GM21423 (cell line): ENCODE results near the gene ANKRD33.

Experiments
- ATAC-seq: cut with Tn5 transposase; IDR thresholded peaks from one replicate; pipeline ENCODE4 v1.9.1; 2021; ENCODE audit warnings: mild to moderate bottlenecking, moderate library complexity; ENCODE audit not compliant: unreplicated experiment

ANKRD33 gene

GRCh38 chr12:51860986-51861385 is 26.9 kb upstream of the ANKRD33 start:
- no peak for ATAC-seq

DNA sequence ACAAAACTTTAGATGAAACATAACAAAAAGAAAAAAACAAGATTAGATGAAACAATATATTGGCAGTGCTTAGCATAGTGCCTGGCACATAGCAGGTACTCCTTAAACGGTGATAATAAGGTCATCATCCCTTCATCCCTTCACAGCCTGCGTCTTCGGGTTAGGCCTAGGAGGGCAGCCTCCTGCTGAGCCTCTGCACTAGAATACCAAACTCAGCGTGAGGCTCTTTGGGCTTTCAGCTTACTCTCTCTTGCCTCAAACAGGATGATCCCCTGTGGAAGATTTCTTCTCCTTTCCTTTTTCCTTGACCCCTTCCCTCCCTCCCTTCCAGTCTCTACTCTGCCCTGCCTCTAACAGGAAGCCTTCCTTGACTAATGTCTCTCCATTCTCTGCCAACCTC is 25.0 kb upstream of the ANKRD33 start:
- ATAC-seq: no peak

DNA sequence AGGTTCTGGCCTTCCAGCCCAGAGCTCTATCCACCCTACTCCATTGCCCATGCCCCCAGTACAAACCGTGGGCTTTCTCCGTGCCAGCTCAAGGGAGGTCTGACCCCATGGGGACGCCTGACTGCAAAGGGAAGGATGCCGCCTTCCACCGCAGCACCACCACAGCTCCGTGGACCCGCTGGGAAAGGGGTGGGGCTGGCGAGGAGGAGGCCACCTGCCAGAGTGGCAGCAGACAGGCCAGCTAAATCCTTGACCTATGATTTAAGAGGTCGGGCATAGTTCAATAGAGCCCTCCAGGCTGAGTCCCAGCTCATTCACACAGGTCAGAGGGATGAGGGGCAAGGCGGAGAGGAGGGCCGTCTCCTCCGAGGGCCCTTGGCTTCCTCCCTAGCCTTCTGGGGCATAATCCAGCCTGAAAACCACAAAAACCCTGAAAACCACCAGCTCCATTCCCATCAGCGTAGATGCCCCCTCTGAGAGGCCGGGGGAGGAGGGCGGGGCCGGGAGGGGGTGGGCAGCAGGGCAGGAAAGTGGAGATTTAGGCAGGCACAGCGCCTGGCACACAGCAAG is 24.5 kb upstream of the ANKRD33 start:
- no peak for ATAC-seq

- no peak for ATAC-seq
Observed at GRCh38 chr12:51863933-51864832, 23.7 kb upstream of the ANKRD33 start.

DNA sequence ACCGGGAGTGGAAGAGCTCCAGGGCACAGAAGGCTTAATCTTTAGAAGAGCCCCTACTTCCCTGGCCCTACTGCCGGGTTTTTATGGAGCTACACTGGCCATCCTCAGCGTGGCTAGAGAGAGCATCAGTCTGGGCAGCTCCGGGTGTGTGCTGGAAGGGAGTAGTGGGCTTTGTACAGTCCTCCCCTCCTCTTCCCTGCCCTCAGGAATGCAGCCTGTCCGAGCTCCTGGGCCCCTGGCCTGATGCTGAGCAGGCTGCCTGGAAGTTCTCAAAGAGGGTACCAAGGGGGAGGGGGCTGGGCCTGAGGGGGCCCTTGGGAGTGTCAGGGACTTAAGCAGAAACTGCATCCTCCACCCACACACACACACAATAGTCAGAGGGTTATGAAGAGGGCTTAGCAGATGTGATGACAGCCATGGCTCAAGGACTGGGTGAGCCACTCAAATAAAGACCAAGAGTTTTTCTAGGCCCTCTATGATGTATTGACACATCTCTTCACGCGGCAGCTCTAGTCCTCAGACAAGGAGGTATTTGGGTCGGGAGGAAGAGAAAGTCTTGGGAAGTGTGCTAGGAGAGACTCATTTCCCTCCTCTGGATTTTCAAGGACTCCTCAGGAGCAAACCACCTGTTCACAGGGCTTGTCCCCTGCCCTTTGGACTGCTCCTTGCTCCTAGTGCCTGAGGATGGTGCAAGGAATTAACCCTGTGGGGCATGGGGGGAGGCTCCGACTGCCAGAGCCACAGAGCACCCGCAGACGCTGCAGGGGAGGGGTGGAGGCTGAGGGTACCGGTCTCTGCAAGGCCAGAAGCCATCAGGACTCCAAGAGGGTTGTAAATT is 22.9 kb upstream of the ANKRD33 start:
- ATAC-seq: no peak

DNA sequence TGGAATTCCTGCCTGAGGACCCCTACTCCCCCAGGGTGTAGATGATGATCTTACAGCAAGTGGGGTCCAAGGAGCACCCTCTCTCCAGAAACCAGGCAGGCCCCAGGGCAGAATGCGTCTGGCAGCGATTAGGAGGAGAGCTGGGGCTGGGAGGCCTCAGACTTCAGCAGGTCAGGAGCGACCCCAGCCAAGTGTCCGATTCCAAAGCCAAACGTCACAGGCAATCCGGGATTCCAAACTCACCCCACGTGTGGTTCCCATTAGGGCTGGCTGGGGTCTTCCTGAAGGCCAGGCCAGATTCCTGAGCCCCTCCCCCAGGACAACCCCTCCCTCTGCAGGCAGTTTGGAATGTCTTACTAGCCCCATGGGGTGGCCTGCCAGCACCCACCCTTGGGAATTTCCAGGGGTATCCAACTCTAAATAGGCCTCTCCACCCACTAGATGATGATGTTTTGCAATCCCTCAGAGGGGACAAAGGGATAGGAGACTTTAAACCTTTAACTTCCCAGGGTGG is 22.1 kb upstream of the ANKRD33 start:
- ATAC-seq: no peak

DNA sequence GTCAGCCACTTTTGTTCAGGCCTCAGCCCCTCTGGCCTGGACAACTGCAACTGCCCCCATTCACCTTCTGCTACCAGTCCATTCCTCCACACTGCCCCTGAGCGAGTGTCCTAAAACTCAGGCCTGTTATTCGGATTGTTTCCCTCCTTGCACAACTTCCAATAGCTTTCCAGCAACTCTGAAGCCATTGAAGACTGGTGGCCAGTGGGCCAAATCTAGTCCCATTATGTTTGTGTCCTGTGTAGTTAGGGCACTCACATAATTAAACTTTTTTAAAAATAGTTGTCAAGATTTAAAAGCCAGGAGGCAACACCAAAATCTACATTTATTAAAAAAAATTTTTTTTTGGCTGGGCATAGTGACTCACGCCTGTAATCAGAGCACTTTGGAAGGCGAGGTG is 21.6 kb upstream of the ANKRD33 start:
- ATAC-seq: no peak

DNA sequence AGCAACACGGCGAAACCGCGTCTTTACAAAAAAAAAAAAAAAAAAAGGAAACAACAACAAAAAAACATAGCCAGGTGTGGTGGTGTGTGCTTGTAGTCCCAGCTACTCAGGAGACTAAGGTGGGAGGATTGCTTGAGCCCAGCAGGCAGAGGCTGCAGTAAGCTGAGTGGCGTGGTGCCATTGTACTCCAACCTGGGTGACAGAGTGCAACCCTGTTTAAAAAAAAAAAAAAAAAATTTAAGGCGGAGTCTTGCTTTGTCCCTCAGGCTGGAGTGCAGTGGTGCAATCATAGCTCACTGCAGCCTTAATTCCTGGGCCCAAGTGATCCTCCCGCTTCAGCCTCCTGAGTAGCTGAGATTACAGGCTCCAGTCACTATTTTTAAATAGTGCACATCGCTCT is 21.1 kb upstream of the ANKRD33 start:
- ATAC-seq: no peak

DNA sequence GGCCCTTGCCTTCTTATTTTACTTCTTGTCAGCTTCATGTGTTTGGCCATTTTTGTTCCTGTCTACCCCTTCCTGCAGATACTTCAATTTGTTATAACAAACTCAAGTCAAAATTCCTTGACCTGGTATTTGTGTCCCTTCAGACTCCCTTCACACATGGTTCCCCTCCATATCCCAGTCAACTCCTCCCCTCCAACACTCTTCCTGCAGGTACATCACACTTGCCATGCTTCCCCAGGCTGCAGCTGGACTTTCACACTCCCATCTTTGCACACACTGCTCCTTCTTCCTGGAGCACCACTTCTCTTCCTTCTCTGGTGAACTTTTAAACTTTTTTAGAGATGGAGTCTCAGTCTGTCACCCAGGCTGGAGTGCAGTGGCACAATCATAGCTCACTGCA is 20.5 kb upstream of the ANKRD33 start:
- no peak for ATAC-seq

DNA sequence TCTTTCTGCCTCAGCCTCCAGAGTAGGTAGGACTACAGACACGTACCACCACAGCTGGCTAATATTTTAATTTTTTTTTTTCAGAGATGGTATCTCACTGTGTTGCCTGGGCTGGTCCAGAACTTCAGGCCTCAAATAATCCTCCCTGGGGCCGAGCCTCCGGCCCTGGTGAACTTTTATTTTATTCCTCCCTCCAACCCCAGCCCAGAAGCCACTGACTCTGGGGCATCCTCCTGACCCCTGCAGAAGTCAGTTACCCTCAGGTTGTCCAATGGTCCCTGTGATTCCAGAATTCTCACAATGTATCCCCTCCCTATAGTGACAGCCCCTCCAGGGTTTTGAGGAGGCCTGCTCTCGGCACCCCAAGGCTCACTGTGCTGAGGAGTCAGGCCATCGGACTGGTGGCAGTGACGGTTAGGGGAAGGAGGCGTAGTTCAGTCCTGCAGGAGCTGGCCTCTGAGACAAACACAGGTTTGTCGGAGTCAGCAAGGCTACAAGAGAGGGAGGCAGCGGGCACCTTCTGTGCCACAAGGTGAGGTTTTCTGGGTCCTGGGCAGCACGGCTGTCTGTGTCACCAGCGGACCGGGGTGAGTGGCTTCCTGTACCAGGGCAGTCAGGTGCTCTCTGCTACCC is 20.0 kb upstream of the ANKRD33 start:
- ATAC-seq: no peak

- ATAC-seq: no peak
Observed at GRCh38 chr12:51868821-51869495, 18.9 kb upstream of the ANKRD33 start.

DNA sequence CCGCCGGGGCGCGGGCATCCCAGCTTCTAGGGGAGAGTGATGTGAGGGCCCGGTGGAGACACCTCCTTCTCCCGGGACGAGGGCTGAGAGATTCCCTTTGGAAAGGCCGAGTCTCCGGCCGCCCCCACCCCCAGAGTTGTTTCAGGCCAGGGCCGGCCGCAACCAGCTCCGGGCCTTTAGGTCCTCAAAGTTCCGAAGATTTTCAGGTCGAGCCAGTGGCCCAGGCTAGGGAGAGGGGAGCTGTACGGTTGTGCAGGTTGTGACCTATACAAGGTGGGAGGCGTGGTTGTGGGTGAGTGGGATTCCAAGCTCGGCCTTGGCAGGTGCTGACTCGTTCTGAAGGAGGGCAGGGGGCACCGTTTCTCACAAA is 18.4 kb upstream of the ANKRD33 start:
- ATAC-seq: no peak

DNA sequence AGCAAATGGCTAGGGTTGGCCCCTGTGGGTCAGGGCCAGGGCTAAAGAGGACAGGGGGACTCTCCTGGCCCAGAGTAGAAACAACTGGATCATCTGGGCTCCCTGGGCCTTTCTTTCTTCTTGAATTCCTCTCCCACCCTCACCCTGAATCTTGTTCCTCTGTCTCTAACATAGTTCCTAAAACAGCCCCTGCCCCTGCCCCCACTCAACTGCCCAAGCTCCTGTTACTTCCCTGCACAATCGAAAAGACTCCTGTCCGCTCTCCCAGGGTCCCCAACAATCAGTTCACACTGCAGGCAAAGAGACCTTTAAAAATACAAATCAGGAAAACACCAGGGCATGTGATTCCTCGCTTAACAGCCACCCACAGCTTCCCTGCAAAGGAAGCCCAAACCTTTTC is 18.0 kb upstream of the ANKRD33 start:
- no peak for ATAC-seq

GRCh38 chr12:51870504-51870903 is 17.4 kb upstream of the ANKRD33 start:
- ATAC-seq: no peak

- ATAC-seq: no peak
Observed at GRCh38 chr12:51871126-51871525, 16.8 kb upstream of the ANKRD33 start.

DNA sequence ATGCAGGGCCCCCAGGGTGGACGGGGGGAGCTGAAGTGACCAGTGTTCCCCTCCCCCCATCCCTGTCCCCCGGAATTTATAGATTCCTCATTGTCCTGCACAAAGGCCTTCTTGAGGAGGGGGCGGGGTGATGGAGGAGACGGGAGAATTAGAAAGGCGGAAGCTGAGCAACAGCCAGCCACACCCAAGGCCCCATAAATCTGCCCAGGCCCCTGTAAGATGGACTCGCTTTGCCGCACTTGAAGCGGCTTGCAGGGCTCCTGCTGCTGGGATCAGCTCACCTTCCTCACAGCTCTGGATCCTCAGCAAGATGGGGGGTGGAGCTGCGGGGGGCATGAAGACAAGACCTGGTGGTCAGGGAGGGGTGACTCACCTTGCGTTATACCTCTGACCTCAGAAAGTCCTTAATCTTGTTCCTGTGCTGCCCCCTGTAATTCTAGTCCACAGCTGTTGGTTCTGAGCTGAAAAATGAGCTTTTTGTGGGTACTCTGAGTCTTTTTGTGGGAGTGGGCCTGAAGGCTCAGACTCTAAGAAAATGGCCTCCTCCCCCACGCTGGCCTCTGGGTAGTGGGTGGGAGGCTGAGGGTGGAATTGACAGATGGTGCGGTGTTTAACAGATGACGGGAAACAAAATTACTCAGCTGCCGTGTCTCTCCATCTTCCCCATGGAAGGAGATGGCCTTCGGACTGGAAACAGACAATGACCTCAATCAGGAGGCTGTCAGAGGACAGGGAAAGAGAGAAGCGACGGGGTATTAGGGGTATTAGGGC is 15.8 kb upstream of the ANKRD33 start:
- no peak for ATAC-seq

DNA sequence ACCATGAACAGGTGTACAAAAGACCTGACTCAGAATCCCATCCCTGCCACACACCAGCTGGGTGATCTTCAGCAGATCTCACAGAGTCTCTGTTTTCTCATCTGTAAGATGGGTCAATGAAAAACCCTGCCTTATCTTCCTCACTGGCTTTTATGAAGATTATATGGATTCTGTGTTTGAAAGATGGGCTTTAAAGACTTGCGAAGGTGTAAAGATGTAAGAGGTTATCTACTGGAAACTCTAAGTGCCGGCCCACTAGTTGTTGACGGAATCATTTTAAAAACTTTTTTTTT is 15.3 kb upstream of the ANKRD33 start:
- no peak for ATAC-seq

DNA sequence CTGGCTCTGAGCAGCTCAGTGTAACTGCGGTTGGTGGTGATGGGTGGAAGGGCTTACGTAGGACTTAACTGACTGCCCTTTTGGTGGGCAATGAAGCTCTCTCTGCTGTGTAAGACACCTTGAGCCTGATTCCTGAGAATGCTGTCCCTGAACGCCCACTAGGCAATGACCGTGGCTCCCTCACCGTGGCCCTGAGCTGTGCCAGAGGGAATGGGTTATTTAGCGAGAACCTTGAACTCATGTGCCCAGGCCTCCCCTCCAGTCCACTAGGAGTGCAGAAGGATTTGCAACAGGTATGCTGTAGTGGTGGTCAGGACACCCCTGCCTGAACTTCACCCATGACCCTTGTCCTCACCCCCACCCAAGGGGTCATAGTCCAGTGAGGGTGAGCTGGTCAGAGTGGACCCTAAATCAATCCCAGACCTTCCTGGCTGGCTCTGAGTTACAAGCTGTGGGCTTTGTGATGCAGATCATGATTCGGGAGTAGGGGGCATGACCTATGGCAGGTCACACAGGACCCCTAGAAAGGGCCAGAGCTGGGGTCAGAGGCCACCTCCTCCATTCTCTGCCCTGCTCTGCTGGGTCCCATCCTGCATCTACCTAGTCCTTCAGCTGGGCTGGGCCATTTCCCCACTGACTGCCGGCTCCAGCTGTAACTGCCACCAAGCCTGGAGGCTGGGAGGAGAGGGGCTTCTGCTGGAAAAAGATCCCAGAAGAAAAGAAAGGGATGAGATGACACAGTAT is 14.5 kb upstream of the ANKRD33 start:
- no peak for ATAC-seq

DNA sequence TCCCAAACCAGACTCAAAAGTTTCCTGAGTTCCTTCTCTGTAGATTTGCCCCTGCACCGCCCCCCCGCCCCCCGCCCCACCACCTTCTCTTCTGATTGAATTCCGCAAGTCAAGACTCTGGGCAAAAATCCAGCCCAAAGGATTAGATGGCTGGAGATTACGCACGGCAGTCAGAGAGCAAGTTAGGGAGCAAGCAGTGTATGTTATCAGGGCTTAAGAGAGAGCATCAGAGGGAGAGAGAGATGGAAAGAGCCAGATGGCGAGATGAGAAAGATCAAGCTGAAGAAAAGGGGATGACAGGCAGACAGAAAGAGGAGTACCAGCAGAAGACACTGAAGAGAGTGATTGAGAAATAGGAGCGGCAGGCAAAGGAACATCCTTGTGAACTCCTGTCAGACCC is 13.9 kb upstream of the ANKRD33 start:
- ATAC-seq: no peak
